HCT116 (cell line): ENCODE results near the gene EXD3.

Experiments
- EZH2 ChIP-seq: fragments of 200-600 bp; sonication (generic); IDR thresholded peaks from 2 replicates; pipeline ENCODE4 v1.6.1; 2017; ENCODE audit warnings: antibody characterized with exemption, mixed run types
- POLR2A ChIP-seq: IDR thresholded peaks from 2 replicates; pipeline ENCODE4 v1.7.0; 2011; ENCODE audit warnings: borderline replicate concordance; ENCODE audit not compliant: insufficient read depth, insufficient read length; ENCODE audit errors: extremely low read depth
- POLR2AphosphoS5 ChIP-seq: IDR thresholded peaks from 2 replicates; pipeline ENCODE4 v1.6.1; 2011; ENCODE audit warnings: mild to moderate bottlenecking, low read depth, low read length, moderate library complexity
- SRF ChIP-seq: IDR thresholded peaks from 2 replicates; pipeline ENCODE4 v1.6.1; 2012; ENCODE audit warnings: low read depth
- YY1 ChIP-seq: IDR thresholded peaks from 2 replicates; pipeline ENCODE4 v1.6.1; 2011; ENCODE audit warnings: low read length, low read depth, moderate library complexity, mild to moderate bottlenecking; ENCODE audit not compliant: insufficient replicate concordance; ENCODE audit errors: extremely low read depth
- ZFX ChIP-seq: fragments of 450-650 bp; IDR thresholded peaks from 2 replicates; pipeline ENCODE4 v1.6.1; 2017
- ZNF274 ChIP-seq: fragments of 200-500 bp; sonication (Bioruptor generic); IDR thresholded peaks from 2 replicates; pipeline ENCODE4 v1.6.1; 2014; ENCODE audit warnings: mild to moderate bottlenecking, low read depth, low read length, inconsistent platforms
- TF ChIP-seq, protein P1 (sequence below), 3 experiments: fragments of 200-600 bp in 1 of 3; sonication (generic) in 1 of 3; IDR thresholded peaks in 2 of 3; conservative IDR thresholded peaks in 1 of 3; 2 replicates each; pipeline ENCODE4 v1.5.1; 2012 to 2017; ENCODE audit warnings: low read depth in 2 of 3, low read length in 2 of 3, antibody characterized with exemption in 1 of 3, borderline replicate concordance in 1 of 3, control low read depth in 1 of 3, mild to moderate bottlenecking in 1 of 3, mixed read lengths in 1 of 3, mixed run types in 1 of 3, moderate library complexity in 1 of 3; ENCODE audit not compliant: insufficient read depth in 1 of 3

GRCh38 chr9:137421838-137422603 is 941 bp downstream of the EXD3 start:
- no peak for TF ChIP-seq ZFX
- no peak for TF ChIP-seq YY1
- no peak for TF ChIP-seq EZH2
- no peak for TF ChIP-seq POLR2A
- TF ChIP-seq, protein P1, sequence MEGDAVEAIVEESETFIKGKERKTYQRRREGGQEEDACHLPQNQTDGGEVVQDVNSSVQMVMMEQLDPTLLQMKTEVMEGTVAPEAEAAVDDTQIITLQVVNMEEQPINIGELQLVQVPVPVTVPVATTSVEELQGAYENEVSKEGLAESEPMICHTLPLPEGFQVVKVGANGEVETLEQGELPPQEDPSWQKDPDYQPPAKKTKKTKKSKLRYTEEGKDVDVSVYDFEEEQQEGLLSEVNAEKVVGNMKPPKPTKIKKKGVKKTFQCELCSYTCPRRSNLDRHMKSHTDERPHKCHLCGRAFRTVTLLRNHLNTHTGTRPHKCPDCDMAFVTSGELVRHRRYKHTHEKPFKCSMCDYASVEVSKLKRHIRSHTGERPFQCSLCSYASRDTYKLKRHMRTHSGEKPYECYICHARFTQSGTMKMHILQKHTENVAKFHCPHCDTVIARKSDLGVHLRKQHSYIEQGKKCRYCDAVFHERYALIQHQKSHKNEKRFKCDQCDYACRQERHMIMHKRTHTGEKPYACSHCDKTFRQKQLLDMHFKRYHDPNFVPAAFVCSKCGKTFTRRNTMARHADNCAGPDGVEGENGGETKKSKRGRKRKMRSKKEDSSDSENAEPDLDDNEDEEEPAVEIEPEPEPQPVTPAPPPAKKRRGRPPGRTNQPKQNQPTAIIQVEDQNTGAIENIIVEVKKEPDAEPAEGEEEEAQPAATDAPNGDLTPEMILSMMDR (IDR thresholded peaks at IDR 0.05 in 2 of 3, conservative IDR thresholded peaks at IDR 0.05 in 1 of 3; ENCODE audit: borderline replicate concordance in 1 of 3, insufficient read depth in 1 of 3, low read depth in 2 of 3, low read length in 2 of 3): no peak
- no peak for TF ChIP-seq SRF
- TF ChIP-seq POLR2AphosphoS5: no peak
- TF ChIP-seq ZNF274: no peak
